Heart left ventricle (tissue), 16 donors: ENCODE data around the gene WDR87. TPM values are rescaled to one million over a fixed set of nuclear protein-coding genes. Genes with fewer than 3 reads are reported as not detected.

ENCODE experiments used
- ATAC-seq, 4 donors: fragments of 200-7000 bp; cut with Tn5 transposase; one replicate each; pipeline ENCODE4 v1.9.1; 2020 to 2022; ENCODE audit warnings: moderate library complexity in 4 of 4, mild to moderate bottlenecking in 3 of 4, moderate number of reproducible peaks in 1 of 4
- DNase-seq, 5 donors: peaks; one replicate each; pipeline ENCODE4 v3.0.0-alpha.2; 2020
- H3K27ac ChIP-seq, 12 donors: fragments of 200-600 bp; sonication (generic) in 4 of 12; one replicate each; pipeline versions ENCODE4 v1.5.0 to v1.8.0; 2016 to 2022; ENCODE audit warnings: mild to moderate bottlenecking in 2 of 12
- H3K27me3 ChIP-seq, 9 donors: fragments of 200-600 bp; sonication (generic) in 2 of 9; one replicate each; pipeline versions ENCODE4 v1.5.1 to v1.8.0; 2016 to 2022; ENCODE audit warnings: mild to moderate bottlenecking in 3 of 9
- H3K36me3 ChIP-seq, 9 donors: fragments of 200-600 bp; sonication (generic) in 2 of 9; one replicate each; pipeline versions ENCODE4 v1.5.0 to v1.8.0; 2018 to 2022; ENCODE audit warnings: mild to moderate bottlenecking in 2 of 9
- H3K4me1 ChIP-seq, 12 donors: fragments of 200-600 bp; sonication (generic) in 4 of 12; one replicate each; pipeline versions ENCODE4 v1.5.0 to v1.8.0; 2016 to 2022; ENCODE audit warnings: mild to moderate bottlenecking in 3 of 12
- H3K4me3 ChIP-seq, 12 donors: fragments of 200-600 bp; sonication (generic) in 4 of 12; one replicate each; pipeline versions ENCODE4 v1.5.0 to v1.8.0; 2017 to 2022; ENCODE audit warnings: mild to moderate bottlenecking in 9 of 12, moderate library complexity in 4 of 12
- H3K9me3 ChIP-seq, 12 donors: fragments of 200-600 bp; sonication (generic) in 4 of 12; one replicate each; pipeline versions ENCODE4 v1.5.0 to v1.8.0; 2016 to 2022; ENCODE audit warnings: mild to moderate bottlenecking in 1 of 12
- CTCF ChIP-seq, 12 donors: fragments of 200-600 bp; sonication (generic) in 4 of 12; IDR thresholded peaks; one replicate each; pipeline versions ENCODE4 v1.5.0 to v1.8.0; 2018 to 2022; ENCODE audit warnings: antibody characterized with exemption in 12 of 12, mild to moderate bottlenecking in 5 of 12
- POLR2A ChIP-seq, 2 donors: fragments of 450-650 bp; IDR thresholded peaks; one replicate each; pipeline ENCODE4 v1.6.1; 2017; ENCODE audit warnings: antibody characterized with exemption in 2 of 2, mild to moderate bottlenecking in 2 of 2, moderate library complexity in 2 of 2
- WGBS, 4 donors: extraction: QIAGEN DNeasy Blood & Tissue Kit in 2 of 4; methylation state at CpG; one replicate each; pipeline versions ENCODE4 v1.1.5 to v1.1.7; 2013 to 2018; 5-methylcytosine and 5-hydroxymethylcytosine counted together
- intact Hi-C, 10 donors: fragments of 100-400 bp; cut with DNase I; formaldehyde crosslinking; loops; one replicate each; pipeline versions ENCODE4 v1.11.1 to v1.14.2; 2022
- long read RNA-seq, 3 donors: library from polyadenylated mRNA; unstranded; transcript quantifications; one replicate each; pipeline ENCODE4 v2.0.0, GENCODE V29; 2020 to 2021
- polyA plus RNA-seq, 2 donors: library from polyadenylated mRNA; stranded (reverse); fragments of 200-250 nt; gene quantifications; one replicate each; pipeline ENCODE4 v1.2.3, GENCODE V29; 2013
- total RNA-seq, 9 donors: library from RNA; depleted of rRNA in 2 of 9; stranded (reverse); fragments of >200 nt in 2 of 9; fragmentation: NEBNext Ultra II Directional in 3 of 9; extraction: Animal tissue kit (Norgen Biotek cat#: 25700) in 3 of 9; gene quantifications; one replicate each; pipeline versions ENCODE4 v1.1.0 to v1.2.4, GENCODE V29; 2016 to 2023
- donor health status: ischemic (EF 13 %, LVEDD 7.1; RV severe dilation, severe dysfunction).
- donor health status: healthy with polysubstance abuse.
- donor health status: DM: no; HTN: yes; CAD: no.
- donor health status: DM: no; HTN: no; CAD: no.
- donor health status: ischemic (EF 25% LVEDD 6.9; RV normal size, moderate dysfunction).
- donor health status: ischemic (EF 25% LVEDD 5.7; RV mildly dilated, moderate dysfunction).
- donor health status: healthy.
- donor health status: DM: yes; HTN: yes; CAD: no.
- donor health status: ischemic (EF 35%, LVEDD 5.7; RV mildly dilated, moderate dysfunction).
- donor health status: nonischemic (EF 11% LVEDD 7.7; RV severe dilation, severe dysfunction).
- donor health status: DM: yes; HTN: yes; CAD: no.
- donor health status: PGD.
- donor health status: ischemic (EF 29% LVEDD 5.4; RV normal size, mild dysfunction).
- donor health status: nonischemic (EF 23%, LVEDD 6.1; RV moderate dilation, normal function).

The WDR87 gene
- total RNA-seq (not detected), polyA plus RNA-seq (not detected)
- long read RNA-seq, donor 1, result 0 reads
- long read RNA-seq, donor 2, result 0 reads
- long read RNA-seq, donor 3, result 0 reads

GRCh38 chr19:37905946-37906868, at the start of gene WDR87:
WDR87 (minus strand) TSS chr19:37906594; CDS start chr19:37898239, 8,355 bp downstream.
- Histone ChIP-seq H3K36me3 (no peaks in the 10 kb centered on the region), H3K27me3 (no peaks in the 10 kb centered on the region), H3K4me1 (peaks cover 0 to 19% (median 12%) of the 10 kb centered on the region in 12 donors), H3K27ac (peak within 1 kb of the TSS in 11 of 12 donors; percentile 47 to 81 (median 76)), H3K9me3 (no peaks in the 10 kb centered on the region), H3K4me3 (peak within 1 kb of the TSS; percentile 76 to 98 (median 88))
- 8 to 20% (median 9%) methylated on average over 34 to 63 of the region's 63 CpGs for WGBS, 4 donors
- DNase-seq (peak; percentile 11 to 64 (median 31)), ATAC-seq (peak in 1 of 4 donors; percentile 18)
- intact Hi-C loops, result loop anchor here (2.0 to 10.0 kb wide), 11 partner anchors 96 to 431 kb away; partner anchors contain the start of genes CATSPERG (in 6 of the 10) and DPF1 (in 1 of the 10)
- no peak for TF ChIP-seq CTCF (IDR thresholded peaks at IDR 0.05)
- TF ChIP-seq POLR2A (IDR thresholded peaks at IDR 0.05), result no peak

- ATAC-seq, result no peak
These were observed 49.6 kb upstream of the WDR87 start for GRCh38 chr19:37955986-37956385.

GRCh38 chr19:37954421-37954874, 48.1 kb upstream of the WDR87 start:
- Histone ChIP-seq H3K27me3 (no peaks in the 10 kb centered on the region), H3K4me3 (no peak overlapping the region), H3K36me3 (no peaks in the 10 kb centered on the region), H3K27ac (no peak overlapping the region), H3K9me3 (peaks cover 0 to 4% (median 0%) of the 10 kb centered on the region in 12 donors), H3K4me1 (peaks cover 0 to 14% (median under 1%) of the 10 kb centered on the region in 12 donors)
- DNase-seq, result no peak
- no peak for TF ChIP-seq POLR2A (IDR thresholded peaks at IDR 0.05)
- no peak for TF ChIP-seq CTCF (IDR thresholded peaks at IDR 0.05)
- intact Hi-C loops, result no loop called here
- 79 to 84% (median 81%) methylated on average over 10 of the region's 10 CpGs for WGBS, 4 donors
- ATAC-seq, result no peak

More at GRCh38 chr19:37955986-37956385, 49.6 kb upstream of the WDR87 start:
- H3K4me3 ChIP-seq, result no peak overlapping the region
- intact Hi-C loops, result no loop called here
- peaks cover 0 to 4% (median 0%) of the 10 kb centered on the region in 12 donors for H3K9me3 ChIP-seq
- no peaks in the 10 kb centered on the region for H3K36me3 ChIP-seq
- no peak for DNase-seq
- no peak overlapping the region for H3K27ac ChIP-seq
- TF ChIP-seq CTCF (IDR thresholded peaks at IDR 0.05) (no peak), POLR2A (IDR thresholded peaks at IDR 0.05) (no peak)
- H3K27me3 ChIP-seq, result no peaks in the 10 kb centered on the region
- WGBS, 4 donors, result 87 to 96% (median 90%) methylated on average over 8 of the region's 8 CpGs
- peaks cover 0 to 14% (median 5%) of the 10 kb centered on the region in 12 donors for H3K4me1 ChIP-seq

GRCh38 chr19:37953918-37954303, 47.5 kb upstream of the WDR87 start:
- no peak for ATAC-seq
- H3K27ac ChIP-seq, result no peak overlapping the region
- no peak for DNase-seq
- peaks cover 0 to 10% (median 0%) of the 10 kb centered on the region in 12 donors for H3K4me1 ChIP-seq
- intact Hi-C loops, result no loop called here
- 74 to 92% (median 81%) methylated on average over 1 of the region's 1 CpG for WGBS, 4 donors
- TF ChIP-seq POLR2A (IDR thresholded peaks at IDR 0.05) (no peak), CTCF (IDR thresholded peaks at IDR 0.05) (no peak)
- H3K4me3 ChIP-seq, result no peak overlapping the region
- H3K9me3 ChIP-seq, result peaks cover 0 to 4% (median 0%) of the 10 kb centered on the region in 12 donors
- no peaks in the 10 kb centered on the region for H3K36me3 ChIP-seq
- H3K27me3 ChIP-seq, result no peaks in the 10 kb centered on the region
